Fibroblast of villous mesenchyme (primary cell): ENCODE data around the gene C6orf62. TPM values are rescaled to one million over a fixed set of nuclear protein-coding genes. Genes with fewer than 3 reads are reported as not detected.
"Not testable (repeated sequence)": the region's sequence is repeated elsewhere in the genome, so short reads cannot be mapped to it uniquely, and the experiment has no call there.

Experiments used
- DNase-seq: peaks from one replicate; pipeline ENCODE4 v3.0.0-alpha.2; 2010; ENCODE audit warnings: low read depth
- H3K4me3 ChIP-seq: 2 replicates; pipeline ENCODE4 v1.5.1; 2011; ENCODE audit warnings: low read depth, mild to moderate bottlenecking, low read length
- total RNA-seq: library from RNA; depleted of rRNA; stranded (reverse); fragments of >200 nt; gene quantifications from 2 replicates; pipeline ENCODE4 v1.2.3, GENCODE V29; 2012
- TF ChIP-seq, protein P1 (sequence below): IDR thresholded peaks from 2 replicates; pipeline ENCODE4 v1.5.1; 2012; ENCODE audit warnings: low read depth, mild to moderate bottlenecking, low read length; ENCODE audit not compliant: insufficient read depth

The C6orf62 gene
- total RNA-seq, 1 donor, result 187 TPM

DNA sequence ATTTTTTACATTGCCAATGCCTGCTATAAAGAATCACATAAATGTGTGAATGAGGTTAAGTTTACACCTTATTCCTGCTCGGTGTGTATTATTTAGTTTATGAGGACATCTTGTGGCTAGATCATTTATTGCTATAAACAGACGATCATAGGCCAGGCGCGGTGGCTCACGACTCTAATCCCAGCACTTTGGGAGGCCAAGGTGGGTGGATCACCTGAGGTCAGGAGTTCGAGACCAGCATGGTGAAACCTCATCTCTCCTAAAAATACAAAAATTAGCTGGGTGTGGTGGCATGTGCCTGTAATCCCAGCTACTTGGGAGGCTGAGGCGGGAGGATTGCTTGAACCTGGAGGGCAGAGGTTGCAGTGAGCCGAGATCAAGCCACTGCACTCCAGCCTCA, 23.3 kb downstream of the C6orf62 start:
- TF ChIP-seq, protein P1, sequence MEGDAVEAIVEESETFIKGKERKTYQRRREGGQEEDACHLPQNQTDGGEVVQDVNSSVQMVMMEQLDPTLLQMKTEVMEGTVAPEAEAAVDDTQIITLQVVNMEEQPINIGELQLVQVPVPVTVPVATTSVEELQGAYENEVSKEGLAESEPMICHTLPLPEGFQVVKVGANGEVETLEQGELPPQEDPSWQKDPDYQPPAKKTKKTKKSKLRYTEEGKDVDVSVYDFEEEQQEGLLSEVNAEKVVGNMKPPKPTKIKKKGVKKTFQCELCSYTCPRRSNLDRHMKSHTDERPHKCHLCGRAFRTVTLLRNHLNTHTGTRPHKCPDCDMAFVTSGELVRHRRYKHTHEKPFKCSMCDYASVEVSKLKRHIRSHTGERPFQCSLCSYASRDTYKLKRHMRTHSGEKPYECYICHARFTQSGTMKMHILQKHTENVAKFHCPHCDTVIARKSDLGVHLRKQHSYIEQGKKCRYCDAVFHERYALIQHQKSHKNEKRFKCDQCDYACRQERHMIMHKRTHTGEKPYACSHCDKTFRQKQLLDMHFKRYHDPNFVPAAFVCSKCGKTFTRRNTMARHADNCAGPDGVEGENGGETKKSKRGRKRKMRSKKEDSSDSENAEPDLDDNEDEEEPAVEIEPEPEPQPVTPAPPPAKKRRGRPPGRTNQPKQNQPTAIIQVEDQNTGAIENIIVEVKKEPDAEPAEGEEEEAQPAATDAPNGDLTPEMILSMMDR, result peak; percentile 42
- H3K4me3 ChIP-seq, result not testable (repeated sequence)
- peak; percentile 50 for DNase-seq

DNA sequence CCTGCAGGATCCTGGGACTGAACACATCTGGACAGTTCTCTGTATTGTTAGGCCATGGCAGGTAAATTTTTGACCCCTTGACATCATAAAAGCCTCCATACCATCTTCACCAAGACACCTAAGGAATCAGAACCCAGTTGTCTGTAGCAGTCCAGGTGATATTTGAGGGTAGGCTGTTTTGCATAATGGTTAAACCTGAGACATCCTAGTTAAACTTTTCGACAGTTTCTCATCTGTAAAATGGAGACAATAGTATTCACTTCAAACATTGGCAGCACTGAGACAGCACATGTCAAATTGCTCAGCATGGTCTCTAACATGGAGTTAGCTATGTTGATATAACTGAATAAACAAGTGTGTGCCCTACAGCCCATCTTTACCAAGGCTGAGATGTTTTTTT, 24.8 kb downstream of the C6orf62 start:
- H3K4me3 ChIP-seq, result no peak overlapping the region
- TF ChIP-seq, protein P1, result no peak
- DNase-seq, result no peak

DNA sequence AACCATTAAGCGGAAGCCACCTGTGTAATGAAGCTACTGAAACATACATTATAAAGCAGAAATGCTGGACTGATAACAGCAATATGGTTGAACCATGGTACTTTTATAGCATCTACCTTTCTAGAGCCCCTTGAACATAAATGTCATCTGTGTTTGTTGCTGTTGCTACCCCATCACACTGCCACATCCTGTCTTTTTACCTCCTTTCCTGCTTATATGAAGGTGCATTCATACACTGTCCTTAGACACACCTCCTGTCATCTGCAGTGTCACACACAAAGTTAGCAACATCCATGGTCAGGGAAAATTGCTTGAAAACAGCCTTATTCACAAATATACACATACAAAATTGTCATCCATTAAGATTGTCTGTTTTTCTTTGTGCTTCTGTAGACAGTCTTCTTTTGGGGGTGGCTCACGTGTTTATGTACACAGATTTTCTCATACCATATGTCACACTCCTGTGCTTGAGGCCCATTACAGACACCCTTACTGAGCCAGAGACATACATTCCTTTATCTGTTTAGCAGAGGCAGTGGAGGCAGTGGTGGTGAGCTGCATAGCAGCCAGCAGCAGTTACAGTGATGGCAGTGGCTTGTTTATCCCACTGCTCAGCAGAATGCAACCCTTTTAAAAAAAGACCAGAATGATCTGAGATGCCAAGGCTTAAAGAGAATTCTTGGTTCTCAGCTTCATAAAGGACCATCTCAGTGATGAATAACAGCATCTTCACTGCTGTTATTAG, 25.9 kb downstream of the C6orf62 start:
- TF ChIP-seq, protein P1, result no peak
- no peak overlapping the region for H3K4me3 ChIP-seq
- no peak for DNase-seq

DNA sequence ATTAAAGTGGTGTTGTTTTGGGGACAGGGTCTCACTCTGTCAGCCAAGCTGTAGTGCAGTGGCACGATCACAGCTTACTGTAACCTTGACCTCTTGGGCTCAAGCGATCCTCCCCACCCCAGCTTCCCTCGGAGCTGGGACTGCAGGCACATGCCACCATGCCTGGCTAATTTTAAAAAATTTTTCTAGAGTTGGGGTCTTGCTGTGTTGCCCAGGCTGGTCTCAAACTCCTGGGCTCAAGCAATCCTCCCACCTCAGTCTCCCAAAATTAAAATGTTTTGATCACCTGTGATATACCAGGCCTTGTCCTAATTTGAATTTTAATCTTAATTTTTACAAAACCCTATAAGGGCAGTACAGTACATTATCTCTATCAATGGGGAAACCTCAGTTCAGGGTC, 26.5 kb downstream of the C6orf62 start:
- TF ChIP-seq, protein P1, result no peak
- H3K4me3 ChIP-seq, result no peak overlapping the region
- DNase-seq, result no peak

DNA sequence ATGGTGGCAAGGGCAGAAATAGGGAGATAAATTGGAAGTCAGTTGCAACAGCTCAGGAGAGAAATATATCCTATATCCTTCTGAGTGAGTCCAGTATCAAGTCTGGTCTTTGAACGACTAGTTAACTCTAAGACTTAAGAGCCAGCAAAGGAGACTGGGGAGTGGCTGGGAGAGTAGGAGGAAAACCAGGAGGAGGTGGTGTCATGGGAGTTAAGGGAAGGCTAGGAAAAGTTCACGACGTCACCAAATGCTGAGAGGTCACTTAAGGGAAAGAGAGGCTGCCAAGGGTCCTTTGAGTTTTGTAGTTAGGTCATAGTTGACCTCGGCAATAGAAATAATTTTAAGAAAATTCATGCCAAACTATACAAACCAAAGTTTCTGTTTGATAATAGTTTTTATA, 27.0 kb downstream of the C6orf62 start:
- TF ChIP-seq, protein P1, result no peak
- no peak overlapping the region for H3K4me3 ChIP-seq
- no peak for DNase-seq

DNA sequence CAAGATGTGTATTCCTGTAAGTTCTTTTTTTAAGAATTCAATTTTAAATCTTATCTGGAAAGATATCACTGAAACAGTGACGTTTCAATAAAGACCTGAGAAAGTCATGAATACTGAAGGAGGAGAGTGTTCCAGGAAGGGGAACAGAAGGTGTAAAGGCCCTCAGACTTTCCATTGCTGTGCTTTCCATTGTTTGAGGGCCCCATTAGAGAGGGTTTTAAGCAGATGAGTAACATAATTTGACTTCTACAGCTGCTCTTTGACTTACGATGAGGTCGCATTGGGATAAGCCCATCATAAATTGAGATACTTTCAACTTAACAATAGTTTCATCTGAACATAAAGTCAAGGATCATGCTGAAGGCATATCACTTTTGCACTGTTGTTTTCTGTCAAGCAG, 27.4 kb downstream of the C6orf62 start:
- TF ChIP-seq, protein P1, result no peak

DNA sequence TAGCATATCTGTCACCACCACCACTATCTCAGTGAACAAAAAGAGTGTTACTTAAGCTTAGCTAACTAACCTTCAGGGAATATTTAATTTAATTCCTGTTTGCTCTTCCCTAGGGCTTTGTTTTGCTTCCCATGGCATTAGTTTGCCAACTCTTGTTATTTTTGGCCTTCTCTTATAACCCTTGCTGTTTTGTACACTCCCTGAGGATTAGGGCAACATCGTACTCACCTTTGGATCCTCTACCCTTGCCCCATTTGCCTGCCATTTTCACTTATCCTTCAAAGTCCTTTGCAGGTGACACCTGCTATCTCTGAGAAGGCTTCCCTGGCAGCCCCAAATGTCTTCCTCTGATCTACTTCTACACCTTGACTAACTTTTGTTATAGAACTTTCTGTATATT, 28.4 kb downstream of the C6orf62 start:
- TF ChIP-seq, protein P1, result no peak
- DNase-seq, result no peak
- H3K4me3 ChIP-seq, result no peak overlapping the region

More for the DNA sequence above, 27.4 kb downstream of the C6orf62 start:
- H3K4me3 ChIP-seq, result no peak overlapping the region
- no peak for DNase-seq
